Common myeloid progenitor, CD34-positive (primary cell): ENCODE data around the gene IGF2BP2.
A peak's percentile ranks its signal among the peaks of the same experiment; 100 is the strongest.

Experiments
- CTCF ChIA-PET: fragments of 350-600 bp; sonication (Branson Sonifier 250); formaldehyde crosslinking; loops from one replicate; lab custom pipeline; 2021; ENCODE audit warnings: antibody characterized with exemption; lab: Charles Lee
- POLR2A ChIA-PET: fragments of 350-600 bp; sonication (Branson Sonifier 250); formaldehyde crosslinking; loops from one replicate; lab custom pipeline; 2021; ENCODE audit warnings: antibody characterized with exemption; lab: Charles Lee
- DNase-seq, 3 donors: peaks; one replicate each; pipeline versions ENCODE4 v3.0.0 to v3.0.0-alpha.2; 2013
- H3K27ac ChIP-seq, 2 experiments: 1 replicate in 1 of 2; 2 replicates in 1 of 2; pipeline ENCODE4 v1.7.0; 2013; ENCODE audit warnings: inconsistent platforms in 2 of 2, low read length in 2 of 2, mild to moderate bottlenecking in 2 of 2, low read depth in 1 of 2, moderate library complexity in 1 of 2; ENCODE audit not compliant: severe bottlenecking in 2 of 2, insufficient read depth in 1 of 2, poor library complexity in 1 of 2
- H3K27me3 ChIP-seq, 5 experiments: replicated peaks in 2 of 5; 1 replicate in 3 of 5; 2 replicates in 2 of 5; pipeline versions ENCODE4 v1.6.1 to v1.7.0; 2013; ENCODE audit warnings: low read length in 4 of 5, mild to moderate bottlenecking in 2 of 5, moderate library complexity in 2 of 5, inconsistent platforms in 1 of 5; ENCODE audit not compliant: insufficient read depth in 5 of 5, control insufficient read depth in 4 of 5
- H3K36me3 ChIP-seq, 4 experiments: 1 replicate in 2 of 4; 2 replicates in 2 of 4; pipeline versions ENCODE4 v1.6.1 to v1.7.0; 2013; ENCODE audit warnings: low read length in 3 of 4, control low read depth in 1 of 4, mild to moderate bottlenecking in 1 of 4; ENCODE audit not compliant: control insufficient read depth in 4 of 4, insufficient read depth in 4 of 4
- H3K4me1 ChIP-seq, 4 experiments: 1 replicate in 3 of 4; 2 replicates in 1 of 4; pipeline versions ENCODE4 v1.6.1 to v1.7.1; 2013; ENCODE audit warnings: low read length in 3 of 4, mild to moderate bottlenecking in 3 of 4, control low read depth in 1 of 4, inconsistent platforms in 1 of 4, moderate library complexity in 1 of 4; ENCODE audit not compliant: control insufficient read depth in 4 of 4, insufficient read depth in 4 of 4; ENCODE audit errors: control extremely low read depth in 1 of 4
- H3K4me3 ChIP-seq, 7 experiments: 1 replicate in 4 of 7; 2 replicates in 3 of 7; pipeline versions ENCODE4 v1.5.1 to v1.7.0; 2013; ENCODE audit warnings: mild to moderate bottlenecking in 7 of 7, low read length in 6 of 7, moderate library complexity in 6 of 7, inconsistent platforms in 2 of 7, low read depth in 2 of 7, control low read depth in 1 of 7; ENCODE audit not compliant: insufficient read depth in 4 of 7, control insufficient read depth in 1 of 7; ENCODE audit errors: extremely low read depth in 1 of 7
- H3K9me3 ChIP-seq, 5 experiments: 1 replicate in 4 of 5; 2 replicates in 1 of 5; pipeline versions ENCODE4 v1.6.1 to v1.7.1; 2013; ENCODE audit warnings: low read length in 4 of 5, mild to moderate bottlenecking in 2 of 5, inconsistent platforms in 1 of 5, low read depth in 1 of 5, moderate library complexity in 1 of 5; ENCODE audit not compliant: control insufficient read depth in 4 of 5, insufficient read depth in 2 of 5; ENCODE audit errors: control extremely low read depth in 1 of 5
- WGBS: methylation state at CpG from one replicate; pipeline ENCODE4 v1.1.5; 2013; ENCODE audit not compliant: insufficient coverage; 5-methylcytosine and 5-hydroxymethylcytosine counted together

Gene IGF2BP2

DNA sequence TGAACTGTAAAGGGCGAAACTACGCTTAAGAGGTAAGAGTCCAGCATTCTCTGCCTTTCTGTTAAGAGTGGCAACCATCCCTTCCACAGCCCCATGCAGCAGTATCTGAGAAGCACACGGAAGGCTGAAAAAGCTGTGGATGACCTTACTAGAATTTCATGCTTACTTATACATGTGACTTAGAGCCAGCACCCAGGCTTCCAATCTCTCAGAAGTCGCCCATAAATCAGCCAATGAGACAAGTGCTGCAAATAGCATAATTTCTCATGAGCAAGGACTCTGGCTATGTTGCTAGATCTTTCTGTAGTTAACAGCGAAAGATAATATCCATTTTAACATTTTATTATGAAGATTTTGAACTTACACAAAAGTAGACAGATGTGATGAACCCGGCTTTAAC, 65.3 kb downstream of the IGF2BP2 start:
- peak overlapping the region in 1 of 7 experiments; percentile 27 for H3K4me3 ChIP-seq
- no peak for DNase-seq
- no peaks in the 10 kb centered on the region for H3K27me3 ChIP-seq
- H3K36me3 ChIP-seq = peaks cover 4 to 26% (median 11%) of the 10 kb centered on the region in 4 experiments
- ChIA-PET CTCF (interaction anchor here (0.6 to 2.5 kb wide), 6 partner anchors 9 to 46 kb away, joined by 3 to 13 read pairs (median 3); no protein-coding TSS in a partner anchor), POLR2A (no interaction called here)
- peaks cover 23 to 62% (median 52%) of the 10 kb centered on the region in 4 experiments for H3K4me1 ChIP-seq
- peaks cover 0 to 16% (median 10%) of the 10 kb centered on the region in 5 experiments for H3K9me3 ChIP-seq
- 89% methylated on average over 4 of the region's 6 CpGs for WGBS
- H3K27ac ChIP-seq = peak overlapping the region in 1 of 2 experiments; percentile 28

DNA sequence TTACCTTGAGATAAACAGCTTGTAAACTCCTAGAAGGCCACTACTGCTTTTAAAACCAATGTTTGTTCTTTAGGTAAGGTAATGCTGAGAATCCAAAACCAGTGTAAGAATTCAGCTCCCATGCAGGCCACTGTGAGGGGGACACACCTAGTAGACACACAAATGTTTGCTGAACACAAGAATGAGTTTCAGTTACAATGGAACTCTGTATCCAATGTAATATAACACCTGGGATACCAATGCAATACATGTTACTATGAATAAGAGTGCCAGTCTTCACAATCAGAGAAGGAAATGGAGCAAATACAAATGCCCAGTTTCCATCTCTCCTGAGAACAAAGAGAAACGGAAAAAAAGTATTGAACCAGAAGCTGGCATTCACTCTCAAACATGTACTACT, 65.9 kb downstream of the IGF2BP2 start:
- WGBS = no CpG with 5 or more reads among the region's 1 CpG
- no peaks in the 10 kb centered on the region for H3K27me3 ChIP-seq
- no peak for DNase-seq
- no peak overlapping the region for H3K27ac ChIP-seq
- CTCF ChIA-PET = interaction anchor here (0.6 to 2.5 kb wide), 5 partner anchors 9 to 46 kb away, joined by 3 to 13 read pairs (median 3); no protein-coding TSS in a partner anchor
- peaks cover 4 to 26% (median 11%) of the 10 kb centered on the region in 4 experiments for H3K36me3 ChIP-seq
- POLR2A ChIA-PET = no interaction called here
- peak overlapping the region in 2 of 7 experiments; percentile 20 to 27 for H3K4me3 ChIP-seq
- peaks cover 20 to 60% (median 51%) of the 10 kb centered on the region in 4 experiments for H3K4me1 ChIP-seq
- H3K9me3 ChIP-seq = peaks cover 0 to 17% (median 10%) of the 10 kb centered on the region in 5 experiments

- DNase-seq = no peak
- Histone ChIP-seq H3K27me3 (no peaks in the 10 kb centered on the region), H3K9me3 (peaks cover 0 to 17% (median 10%) of the 10 kb centered on the region in 5 experiments), H3K4me3 (no peak overlapping the region), H3K4me1 (peaks cover 19 to 61% (median 50%) of the 10 kb centered on the region in 4 experiments), H3K27ac (no peak overlapping the region), H3K36me3 (peaks cover 4 to 26% (median 11%) of the 10 kb centered on the region in 4 experiments)
- CTCF ChIA-PET = interaction anchor here (0.8 to 2.5 kb wide), 6 partner anchors 9 to 97 kb away, joined by 3 to 13 read pairs (median 6); no protein-coding TSS in a partner anchor
- POLR2A ChIA-PET = no interaction called here
- no CpG with 5 or more reads among the region's 2 CpGs for WGBS
Measured at GRCh38 chr3:185757176-185757575, 67.7 kb downstream of the IGF2BP2 start.

- H3K9me3 ChIP-seq = peaks cover 0 to 17% (median 10%) of the 10 kb centered on the region in 5 experiments
- DNase-seq = no peak
- peaks cover 19 to 59% (median 44%) of the 10 kb centered on the region in 4 experiments for H3K4me1 ChIP-seq
- CTCF ChIA-PET = interaction anchor here (1.0 to 2.5 kb wide), 5 partner anchors 10 to 96 kb away, joined by 3 to 8 read pairs (median 4); no protein-coding TSS in a partner anchor
- POLR2A ChIA-PET = no interaction called here
- H3K36me3 ChIP-seq = peaks cover 4 to 26% (median 11%) of the 10 kb centered on the region in 4 experiments
- no peak overlapping the region for H3K27ac ChIP-seq
- no peaks in the 10 kb centered on the region for H3K27me3 ChIP-seq
- 100% methylated on average over 2 of the region's 4 CpGs for whole genome bisulfite sequencing
- H3K4me3 ChIP-seq = no peak overlapping the region
Measured at GRCh38 chr3:185756477-185756876, 68.4 kb downstream of the IGF2BP2 start.

DNA sequence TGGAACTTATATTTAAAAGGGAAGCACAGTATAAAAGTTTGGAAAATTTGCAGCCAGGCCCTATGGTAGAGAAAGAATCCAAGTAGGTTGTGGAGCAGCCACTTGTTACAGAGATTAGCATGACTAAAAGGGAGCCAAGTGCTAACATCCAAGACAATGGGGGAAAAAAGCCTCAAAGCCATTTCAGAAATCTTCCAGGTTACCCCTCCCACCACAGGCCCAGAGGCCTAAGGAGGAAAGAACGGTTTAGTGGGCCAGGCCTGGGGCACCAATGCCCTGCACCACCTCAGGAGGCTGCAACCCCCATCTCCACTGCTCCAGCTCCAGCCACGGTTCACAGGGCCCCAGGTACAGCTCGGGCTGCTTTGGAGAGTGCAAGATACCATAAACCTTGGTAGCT, 69.9 kb downstream of the IGF2BP2 start:
- ChIA-PET CTCF (interaction anchor here (0.8 to 2.5 kb wide), 6 partner anchors 10 to 189 kb away, joined by 3 to 7 read pairs (median 4); no protein-coding TSS in a partner anchor), POLR2A (interaction anchor here (0.6 kb wide), 1 partner anchor 10 kb away, joined by 3 read pairs; no protein-coding TSS in a partner anchor)
- H3K4me3 ChIP-seq = no peak overlapping the region
- no peak for DNase-seq
- peaks cover 0 to 17% (median 10%) of the 10 kb centered on the region in 5 experiments for H3K9me3 ChIP-seq
- peaks cover 4 to 28% (median 11%) of the 10 kb centered on the region in 4 experiments for H3K36me3 ChIP-seq
- WGBS = 100% methylated on average over 1 of the region's 3 CpGs
- H3K4me1 ChIP-seq = peaks cover 18 to 54% (median 35%) of the 10 kb centered on the region in 4 experiments
- no peaks in the 10 kb centered on the region for H3K27me3 ChIP-seq
- no peak overlapping the region for H3K27ac ChIP-seq

GRCh38 chr3:185753354-185753753, 71.5 kb downstream of the IGF2BP2 start:
- Histone ChIP-seq H3K4me3 (peak overlapping the region in 2 of 7 experiments; percentile 2 to 27), H3K27ac (peak overlapping the region in 1 of 2 experiments; percentile 52), H3K9me3 (peaks cover 0 to 17% (median 10%) of the 10 kb centered on the region in 5 experiments), H3K36me3 (peaks cover 4 to 24% (median 11%) of the 10 kb centered on the region in 4 experiments), H3K4me1 (peaks cover 8 to 52% (median 37%) of the 10 kb centered on the region in 4 experiments), H3K27me3 (no peaks in the 10 kb centered on the region)
- WGBS = 3% methylated on average over 4 of the region's 5 CpGs
- ChIA-PET POLR2A (no interaction called here), CTCF (interaction anchor here (1.1 to 1.2 kb wide), 2 partner anchors 10 to 51 kb away, joined by 3 to 5 read pairs; no protein-coding TSS in a partner anchor)
- DNase-seq = peak; percentile 73 to 89 (median 83)

DNA sequence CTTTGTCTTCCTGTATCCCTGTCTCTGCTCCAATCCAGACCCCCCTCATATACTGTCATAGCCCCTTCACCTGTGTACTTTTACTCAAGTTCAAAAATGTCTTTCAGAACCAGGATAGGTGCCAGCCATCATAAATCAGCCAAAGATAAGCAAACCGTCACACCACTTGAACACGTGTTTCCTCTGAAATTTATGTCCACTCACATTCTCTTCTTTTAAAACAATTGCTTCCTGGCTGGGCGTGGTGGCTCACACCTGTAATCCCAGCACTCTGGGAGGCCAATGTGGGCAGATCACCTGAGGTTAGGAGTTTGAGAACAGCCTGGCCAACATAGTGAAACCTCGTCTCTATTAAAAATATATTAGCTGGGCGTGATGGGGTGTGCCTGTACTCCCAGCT, 74.1 kb downstream of the IGF2BP2 start:
- no peak overlapping the region for H3K27ac ChIP-seq
- H3K27me3 ChIP-seq = no peaks in the 10 kb centered on the region
- peaks cover 0 to 9% (median 3%) of the 10 kb centered on the region in 4 experiments for H3K36me3 ChIP-seq
- ChIA-PET CTCF (interaction anchor here (1.2 to 1.3 kb wide), 2 partner anchors 10 to 16 kb away, joined by 3 to 4 read pairs; no protein-coding TSS in a partner anchor), POLR2A (no interaction called here)
- peaks cover 0 to 11% (median 3%) of the 10 kb centered on the region in 5 experiments for H3K9me3 ChIP-seq
- DNase-seq = peak in 1 of 3 donors; percentile 49
- H3K4me1 ChIP-seq = peaks cover 20 to 72% (median 57%) of the 10 kb centered on the region in 4 experiments
- no peak overlapping the region for H3K4me3 ChIP-seq
- 80% methylated on average over 3 of the region's 5 CpGs for WGBS
